ENCODE data around the gene CIDEA.

The CIDEA gene

GRCh38 chr18:12302391-12303147, 48.4 kb downstream of the CIDEA start:
- no peak for FAIRE-seq

- FAIRE-seq, result no peak
Observed at GRCh38 chr18:12304351-12305210, 50.4 kb downstream of the CIDEA start.

- no peak for FAIRE-seq
Observed at GRCh38 chr18:12305211-12305610, 51.0 kb downstream of the CIDEA start.

GRCh38 chr18:12305930-12306629, 51.9 kb downstream of the CIDEA start:
- FAIRE-seq, result no peak

- FAIRE-seq, result no peak
Observed at GRCh38 chr18:12306752-12307700, 52.9 kb downstream of the CIDEA start.

- no peak for FAIRE-seq
Observed at GRCh38 chr18:12307701-12308385, 53.7 kb downstream of the CIDEA start, which contains the start of gene TUBB6. TSS of gene TUBB6 (plus strand) at chr18:12308241. CDS start at chr18:12308293, 52 bp downstream.

- FAIRE-seq, result no peak
Observed at GRCh38 chr18:12308386-12309100, 54.4 kb downstream of the CIDEA start.

- FAIRE-seq, result no peak
Observed at GRCh38 chr18:12309683-12310198, 55.6 kb downstream of the CIDEA start.

- FAIRE-seq, result no peak
Observed at GRCh38 chr18:12310762-12311161, 56.6 kb downstream of the CIDEA start.

- FAIRE-seq, result no peak
Observed at GRCh38 chr18:12312976-12313375, 58.8 kb downstream of the CIDEA start.

GRCh38 chr18:12313530-12314245, 59.5 kb downstream of the CIDEA start:
- no peak for FAIRE-seq

GRCh38 chr18:12314591-12315305, 60.6 kb downstream of the CIDEA start:
- no peak for FAIRE-seq

- no peak for FAIRE-seq
Observed at GRCh38 chr18:12315490-12315889, 61.3 kb downstream of the CIDEA start.

- FAIRE-seq, result no peak
Observed at GRCh38 chr18:12315911-12316310, 61.8 kb downstream of the CIDEA start.

- FAIRE-seq, result no peak
Observed at GRCh38 chr18:12317664-12318333, 63.6 kb downstream of the CIDEA start.

- no peak for FAIRE-seq
Observed at GRCh38 chr18:12318334-12318697, 64.2 kb downstream of the CIDEA start.

GRCh38 chr18:12318857-12319256, 64.7 kb downstream of the CIDEA start:
- no peak for FAIRE-seq

- FAIRE-seq, result no peak
Observed at GRCh38 chr18:12321333-12321732, 67.2 kb downstream of the CIDEA start.
